ENCODE results near the gene ABCD2. TPM values are rescaled to one million over a fixed set of nuclear protein-coding genes. Genes with fewer than 3 reads are reported as not detected.

The ABCD2 gene
- total RNA-seq, 1 experiment from 2014 or later = not detected

DNA sequence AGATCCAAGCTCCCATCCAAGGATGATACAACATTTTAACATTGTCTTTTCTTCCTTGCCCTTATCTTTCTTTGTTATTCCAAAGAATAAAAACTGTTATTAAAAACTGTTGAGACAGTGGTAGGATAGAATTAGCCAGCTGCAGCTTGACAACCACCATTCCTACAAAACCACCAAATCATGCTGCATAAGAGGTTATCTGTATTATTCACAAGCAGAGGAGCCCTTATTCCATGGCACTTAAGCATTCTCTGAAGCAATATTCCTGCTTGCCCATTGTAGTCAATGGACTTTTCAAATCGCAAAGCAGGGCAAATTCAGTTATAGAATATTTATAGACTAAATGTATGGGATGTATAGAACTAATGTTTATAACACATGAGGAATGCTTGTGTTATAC lies 3.4 kb downstream of the ABCD2 start:
- no peak for ATAC-seq
- no peaks in the 10 kb centered on the region for H3K36me3 ChIP-seq (ENCODE audit: control insufficient read depth in 1 of 2, insufficient read depth in 2 of 2, low read length in 2 of 2)
- no peaks in the 10 kb centered on the region for H3K9me3 ChIP-seq (ENCODE audit: control insufficient read depth in 1 of 2, insufficient read depth in 1 of 2, low read depth in 1 of 2, low read length in 2 of 2)
- POLR2A ChIA-PET = no interaction called here
- TF ChIP-seq ZFX (IDR thresholded peaks at IDR 0.05) = no peak
- TF ChIP-seq, protein P1, sequence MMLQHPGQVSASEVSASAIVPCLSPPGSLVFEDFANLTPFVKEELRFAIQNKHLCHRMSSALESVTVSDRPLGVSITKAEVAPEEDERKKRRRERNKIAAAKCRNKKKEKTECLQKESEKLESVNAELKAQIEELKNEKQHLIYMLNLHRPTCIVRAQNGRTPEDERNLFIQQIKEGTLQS (IDR thresholded peaks at IDR 0.05) = no peak
- no peak for TF ChIP-seq EGR1 (IDR thresholded peaks at IDR 0.05; ENCODE audit: low read depth)
- no peak for TF ChIP-seq EZH2 (IDR thresholded peaks at IDR 0.05)
- no peak for TF ChIP-seq ZNF274 (IDR thresholded peaks at IDR 0.05; ENCODE audit: low read depth, low read length)
- TF ChIP-seq, protein P2, sequence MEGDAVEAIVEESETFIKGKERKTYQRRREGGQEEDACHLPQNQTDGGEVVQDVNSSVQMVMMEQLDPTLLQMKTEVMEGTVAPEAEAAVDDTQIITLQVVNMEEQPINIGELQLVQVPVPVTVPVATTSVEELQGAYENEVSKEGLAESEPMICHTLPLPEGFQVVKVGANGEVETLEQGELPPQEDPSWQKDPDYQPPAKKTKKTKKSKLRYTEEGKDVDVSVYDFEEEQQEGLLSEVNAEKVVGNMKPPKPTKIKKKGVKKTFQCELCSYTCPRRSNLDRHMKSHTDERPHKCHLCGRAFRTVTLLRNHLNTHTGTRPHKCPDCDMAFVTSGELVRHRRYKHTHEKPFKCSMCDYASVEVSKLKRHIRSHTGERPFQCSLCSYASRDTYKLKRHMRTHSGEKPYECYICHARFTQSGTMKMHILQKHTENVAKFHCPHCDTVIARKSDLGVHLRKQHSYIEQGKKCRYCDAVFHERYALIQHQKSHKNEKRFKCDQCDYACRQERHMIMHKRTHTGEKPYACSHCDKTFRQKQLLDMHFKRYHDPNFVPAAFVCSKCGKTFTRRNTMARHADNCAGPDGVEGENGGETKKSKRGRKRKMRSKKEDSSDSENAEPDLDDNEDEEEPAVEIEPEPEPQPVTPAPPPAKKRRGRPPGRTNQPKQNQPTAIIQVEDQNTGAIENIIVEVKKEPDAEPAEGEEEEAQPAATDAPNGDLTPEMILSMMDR (IDR thresholded peaks at IDR 0.05 in 2 of 3, conservative IDR thresholded peaks at IDR 0.05 in 1 of 3; ENCODE audit: borderline replicate concordance in 1 of 3, insufficient read depth in 1 of 3, low read depth in 2 of 3, low read length in 2 of 3) = no peak
- TF ChIP-seq, protein P3, sequence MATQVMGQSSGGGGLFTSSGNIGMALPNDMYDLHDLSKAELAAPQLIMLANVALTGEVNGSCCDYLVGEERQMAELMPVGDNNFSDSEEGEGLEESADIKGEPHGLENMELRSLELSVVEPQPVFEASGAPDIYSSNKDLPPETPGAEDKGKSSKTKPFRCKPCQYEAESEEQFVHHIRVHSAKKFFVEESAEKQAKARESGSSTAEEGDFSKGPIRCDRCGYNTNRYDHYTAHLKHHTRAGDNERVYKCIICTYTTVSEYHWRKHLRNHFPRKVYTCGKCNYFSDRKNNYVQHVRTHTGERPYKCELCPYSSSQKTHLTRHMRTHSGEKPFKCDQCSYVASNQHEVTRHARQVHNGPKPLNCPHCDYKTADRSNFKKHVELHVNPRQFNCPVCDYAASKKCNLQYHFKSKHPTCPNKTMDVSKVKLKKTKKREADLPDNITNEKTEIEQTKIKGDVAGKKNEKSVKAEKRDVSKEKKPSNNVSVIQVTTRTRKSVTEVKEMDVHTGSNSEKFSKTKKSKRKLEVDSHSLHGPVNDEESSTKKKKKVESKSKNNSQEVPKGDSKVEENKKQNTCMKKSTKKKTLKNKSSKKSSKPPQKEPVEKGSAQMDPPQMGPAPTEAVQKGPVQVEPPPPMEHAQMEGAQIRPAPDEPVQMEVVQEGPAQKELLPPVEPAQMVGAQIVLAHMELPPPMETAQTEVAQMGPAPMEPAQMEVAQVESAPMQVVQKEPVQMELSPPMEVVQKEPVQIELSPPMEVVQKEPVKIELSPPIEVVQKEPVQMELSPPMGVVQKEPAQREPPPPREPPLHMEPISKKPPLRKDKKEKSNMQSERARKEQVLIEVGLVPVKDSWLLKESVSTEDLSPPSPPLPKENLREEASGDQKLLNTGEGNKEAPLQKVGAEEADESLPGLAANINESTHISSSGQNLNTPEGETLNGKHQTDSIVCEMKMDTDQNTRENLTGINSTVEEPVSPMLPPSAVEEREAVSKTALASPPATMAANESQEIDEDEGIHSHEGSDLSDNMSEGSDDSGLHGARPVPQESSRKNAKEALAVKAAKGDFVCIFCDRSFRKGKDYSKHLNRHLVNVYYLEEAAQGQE (IDR thresholded peaks at IDR 0.05; ENCODE audit: low read depth) = no peak
- TF ChIP-seq ELF1 (IDR thresholded peaks at IDR 0.05; ENCODE audit: borderline replicate concordance, low read depth) = no peak
- no peaks in the 10 kb centered on the region for H3K27me3 ChIP-seq (ENCODE audit: insufficient read depth, low read length)
- intact Hi-C loops (cut with micrococcal nuclease) = no loop called here
- RAD21 ChIA-PET (ENCODE audit: low non-redundant PET in 1 of 2, low total read pairs in 2 of 2, uncharacterized antibody in 2 of 2, unreplicated experiment in 2 of 2) = no interaction called here
- BruUV-seq (replicated peaks) = no TSS peak
- no peak overlapping the region for H3K27ac ChIP-seq (ENCODE audit: low read depth, low read length)
- H3K4me1 ChIP-seq (ENCODE audit: control insufficient read depth in 1 of 2, insufficient read depth in 2 of 2, low read length in 2 of 2) = peaks cover 2 to 13% of the 10 kb centered on the region in 2 experiments; a peak in 2 of 4 replicates
- H3K4me3 ChIP-seq (replicated peaks in 1 of 2; ENCODE audit: low read depth in 1 of 2, low read length in 2 of 2) = no peak overlapping the region
- H4K20me1 ChIP-seq (ENCODE audit: insufficient read depth) = no peaks in the 10 kb centered on the region
- DNase-seq (ENCODE audit: low read depth, low spot score) = no peak
- no peaks in the 10 kb centered on the region for H3K9me2 ChIP-seq (ENCODE audit: insufficient read depth)
- CTCF ChIA-PET = no interaction called here
- H2AFZ ChIP-seq (ENCODE audit: low read depth, low read length, poor library complexity, severe bottlenecking) = no peak overlapping the region
- H3K9ac ChIP-seq (ENCODE audit: low read length) = no peak overlapping the region
- no peak overlapping the region for H3K4me2 ChIP-seq (ENCODE audit: low read length)
- no peaks in the 10 kb centered on the region for H3K79me2 ChIP-seq (ENCODE audit: insufficient read depth, low read length)
